T-helper 17 cell (primary cell): ENCODE results near the gene ACTN2. TPM values are rescaled to one million over a fixed set of nuclear protein-coding genes. Genes with fewer than 3 reads are reported as not detected.

Experiments used
- ATAC-seq: fragments of 150-1000 bp; cut with Tn5 transposase; 2 replicates; pipeline ENCODE4 v1.10.0; 2021; ENCODE audit warnings: mild to moderate bottlenecking, moderate library complexity
- DNase-seq, 3 donors: peaks; one replicate each; pipeline versions ENCODE4 v3.0.0 to v3.0.0-alpha.2; 2020 to 2021
- H3K9me3 ChIP-seq: one replicate; pipeline ENCODE4 v1.7.0; 2013; ENCODE audit warnings: low read length, mild to moderate bottlenecking; ENCODE audit not compliant: control insufficient read depth, poor library complexity, severe bottlenecking
- H3K27ac Mint-ChIP-seq: one replicate; pipeline ENCODE4 v1.8.0; 2022; ENCODE audit warnings: mild to moderate bottlenecking, moderate library complexity, mixed read lengths
- H3K27me3 Mint-ChIP-seq: one replicate; pipeline ENCODE4 v1.8.0; 2022; ENCODE audit warnings: mixed read lengths
- H3K36me3 Mint-ChIP-seq: one replicate; pipeline ENCODE4 v1.8.0; 2022; ENCODE audit warnings: low read depth, mixed read lengths
- H3K4me1 Mint-ChIP-seq: one replicate; pipeline ENCODE4 v1.8.0; 2022; ENCODE audit warnings: mild to moderate bottlenecking, mixed read lengths
- H3K4me3 Mint-ChIP-seq: one replicate; pipeline ENCODE4 v1.8.0; 2022; ENCODE audit warnings: mild to moderate bottlenecking, moderate library complexity, mixed read lengths
- total RNA-seq, 4 donors: library from RNA in 2 of 4; stranded (reverse) in 2 of 4; gene quantifications; one replicate each; pipeline ENCODE4 v1.2.3 and lab custom pipeline; 2022 to 2026

The ACTN2 gene
- total RNA-seq, 2 donors from 2014 or later, result not detected

- H3K4me1 Mint-ChIP-seq, result peaks cover 19% of the 10 kb centered on the region
- DNase-seq (no peak), ATAC-seq (no peak)
- H3K27me3 Mint-ChIP-seq, result no peaks in the 10 kb centered on the region
- no peak overlapping the region for H3K27ac Mint-ChIP-seq
- H3K36me3 Mint-ChIP-seq, result peaks cover 12% of the 10 kb centered on the region
- H3K9me3 ChIP-seq, result no peaks in the 10 kb centered on the region
- no peak overlapping the region for H3K4me3 Mint-ChIP-seq
Observed at GRCh38 chr1:236808005-236808404, 121.7 kb downstream of the ACTN2 start.

GRCh38 chr1:236808564-236809130 is 122.3 kb downstream of the ACTN2 start:
- Mint-ChIP-seq H3K27ac (no peak overlapping the region), H3K36me3 (peaks cover 13% of the 10 kb centered on the region), H3K27me3 (no peaks in the 10 kb centered on the region), H3K4me1 (peaks cover 16% of the 10 kb centered on the region), H3K4me3 (no peak overlapping the region)
- no peaks in the 10 kb centered on the region for H3K9me3 ChIP-seq
- DNase-seq (no peak), ATAC-seq (no peak)

GRCh38 chr1:236809148-236809547 is 122.8 kb downstream of the ACTN2 start:
- H3K9me3 ChIP-seq, result no peaks in the 10 kb centered on the region
- no peak for DNase-seq
- Mint-ChIP-seq H3K27ac (no peak overlapping the region), H3K27me3 (no peaks in the 10 kb centered on the region), H3K36me3 (peaks cover 15% of the 10 kb centered on the region), H3K4me1 (peaks cover 18% of the 10 kb centered on the region), H3K4me3 (no peak overlapping the region)
- ATAC-seq, result no peak

- Mint-ChIP-seq H3K27ac (no peak overlapping the region), H3K36me3 (peaks cover 13% of the 10 kb centered on the region), H3K4me3 (no peak overlapping the region), H3K4me1 (peaks cover 17% of the 10 kb centered on the region), H3K27me3 (no peaks in the 10 kb centered on the region)
- H3K9me3 ChIP-seq, result no peaks in the 10 kb centered on the region
- no peak for DNase-seq
- no peak for ATAC-seq
Observed at GRCh38 chr1:236810018-236810417, 123.7 kb downstream of the ACTN2 start.

GRCh38 chr1:236812334-236813030 is 126.2 kb downstream of the ACTN2 start:
- Mint-ChIP-seq H3K4me3 (no peak overlapping the region), H3K27ac (no peak overlapping the region), H3K4me1 (peaks cover 18% of the 10 kb centered on the region), H3K36me3 (peaks cover 14% of the 10 kb centered on the region), H3K27me3 (no peaks in the 10 kb centered on the region)
- DNase-seq (no peak), ATAC-seq (no peak)
- H3K9me3 ChIP-seq, result no peaks in the 10 kb centered on the region

Other genes starting within 250 kb of the ACTN2 start
- gene LGALS8, start 162.5 kb upstream of the ACTN2 start, total RNA-seq, result 100 to 1,000 TPM; 161 to 173 TPM
- 10 to 100 TPM; 34.2 to 45.6 TPM for gene HEATR1, start 82.0 kb upstream of the ACTN2 start, total RNA-seq
- 10 to 100 TPM; 45.8 to 52.0 TPM for gene MTR, start 108.8 kb downstream of the ACTN2 start, total RNA-seq